Activated B cell treated with CpG ODN at 0.5 μM for 24 hours (primary cell): ENCODE measurements around the gene SRF. TPM values are rescaled to one million over a fixed set of nuclear protein-coding genes. Genes with fewer than 3 reads are reported as not detected.
A peak's percentile ranks its signal among the peaks of the same experiment; 100 is the strongest.
"Not testable (repeated sequence)": the region's sequence is repeated elsewhere in the genome, so short reads cannot be mapped to it uniquely, and the experiment has no call there.

ENCODE experiments used
- ATAC-seq: fragments of 200-7000 bp; cut with Tn5 transposase; one replicate; pipeline ENCODE4 v1.10.0; 2021; ENCODE audit warnings: low read depth, mild to moderate bottlenecking, moderate library complexity
- CTCF ChIA-PET: fragments of 350-600 bp; sonication (Branson Sonifier 250); formaldehyde crosslinking; loops from one replicate; lab custom pipeline; 2021; ENCODE audit warnings: antibody characterized with exemption; lab: Charles Lee
- POLR2A ChIA-PET: fragments of 350-600 bp; sonication (Branson Sonifier 250); formaldehyde crosslinking; loops from one replicate; lab custom pipeline; 2021; ENCODE audit warnings: antibody characterized with exemption; lab: Charles Lee
- DNase-seq: peaks from one replicate; pipeline ENCODE4 v3.0.0; 2022
- H3K27ac Mint-ChIP-seq: one replicate; pipeline ENCODE4 v1.8.0; 2020; ENCODE audit warnings: mixed read lengths
- H3K27me3 Mint-ChIP-seq: one replicate; pipeline ENCODE4 v1.8.0; 2021; ENCODE audit warnings: mixed read lengths
- H3K36me3 Mint-ChIP-seq: one replicate; pipeline ENCODE4 v1.8.0; 2021; ENCODE audit warnings: low read depth, mixed read lengths
- H3K4me1 Mint-ChIP-seq: one replicate; pipeline ENCODE4 v1.8.0; 2021; ENCODE audit warnings: mixed read lengths
- H3K4me3 Mint-ChIP-seq: one replicate; pipeline ENCODE4 v1.8.0; 2020; ENCODE audit warnings: mild to moderate bottlenecking, mixed read lengths
- H3K9me3 Mint-ChIP-seq: one replicate; pipeline ENCODE4 v1.8.0; 2020; ENCODE audit warnings: mixed read lengths
- intact Hi-C: fragments of 100-400 bp; cut with micrococcal nuclease; formaldehyde crosslinking; loops from one replicate; pipeline ENCODE4 v1.15.1; 2024
- total RNA-seq: library from RNA; stranded (reverse); gene quantifications from 2 replicates; pipeline ENCODE4 v1.2.3, GENCODE V29; 2022
- TF ChIP-seq, protein P1 (sequence below): fragments of 200-600 bp; IDR thresholded peaks from one replicate; pipeline ENCODE4 v1.8.0; 2022; ENCODE audit warnings: antibody characterized with exemption, mild to moderate bottlenecking

Gene SRF
- total RNA-seq, 1 donor from 2014 or later, result 35.9 TPM

- no peaks in the 10 kb centered on the region for H3K36me3 Mint-ChIP-seq
- ATAC-seq, result peak; percentile 50
- CTCF ChIA-PET, result interaction anchor here (1.3 kb wide), 1 partner anchor 211 kb away, joined by 3 read pairs; no protein-coding TSS in a partner anchor
- no peaks in the 10 kb centered on the region for H3K27me3 Mint-ChIP-seq
- no peak overlapping the region for H3K4me3 Mint-ChIP-seq
- no peak for DNase-seq
- POLR2A ChIA-PET, result no interaction called here
- no peak overlapping the region for H3K27ac Mint-ChIP-seq
- H3K4me1 Mint-ChIP-seq, result no peaks in the 10 kb centered on the region
- no peaks in the 10 kb centered on the region for H3K9me3 Mint-ChIP-seq
- intact Hi-C loops, result loop anchor here (1.0 kb wide), 1 partner anchor 228 kb away; no protein-coding TSS in a partner anchor
- TF ChIP-seq, protein P1, sequence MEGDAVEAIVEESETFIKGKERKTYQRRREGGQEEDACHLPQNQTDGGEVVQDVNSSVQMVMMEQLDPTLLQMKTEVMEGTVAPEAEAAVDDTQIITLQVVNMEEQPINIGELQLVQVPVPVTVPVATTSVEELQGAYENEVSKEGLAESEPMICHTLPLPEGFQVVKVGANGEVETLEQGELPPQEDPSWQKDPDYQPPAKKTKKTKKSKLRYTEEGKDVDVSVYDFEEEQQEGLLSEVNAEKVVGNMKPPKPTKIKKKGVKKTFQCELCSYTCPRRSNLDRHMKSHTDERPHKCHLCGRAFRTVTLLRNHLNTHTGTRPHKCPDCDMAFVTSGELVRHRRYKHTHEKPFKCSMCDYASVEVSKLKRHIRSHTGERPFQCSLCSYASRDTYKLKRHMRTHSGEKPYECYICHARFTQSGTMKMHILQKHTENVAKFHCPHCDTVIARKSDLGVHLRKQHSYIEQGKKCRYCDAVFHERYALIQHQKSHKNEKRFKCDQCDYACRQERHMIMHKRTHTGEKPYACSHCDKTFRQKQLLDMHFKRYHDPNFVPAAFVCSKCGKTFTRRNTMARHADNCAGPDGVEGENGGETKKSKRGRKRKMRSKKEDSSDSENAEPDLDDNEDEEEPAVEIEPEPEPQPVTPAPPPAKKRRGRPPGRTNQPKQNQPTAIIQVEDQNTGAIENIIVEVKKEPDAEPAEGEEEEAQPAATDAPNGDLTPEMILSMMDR, result no peak
These were observed 41.5 kb upstream of the SRF start for GRCh38 chr6:43129434-43130194.

GRCh38 chr6:43130429-43130828, 40.6 kb upstream of the SRF start:
- H3K36me3 Mint-ChIP-seq, result no peaks in the 10 kb centered on the region
- H3K27ac Mint-ChIP-seq, result no peak overlapping the region
- TF ChIP-seq, protein P1, result no peak
- no peak for DNase-seq
- intact Hi-C loops, result loop anchor here (1.0 kb wide), 1 partner anchor 229 kb away; no protein-coding TSS in a partner anchor
- ChIA-PET CTCF (interaction anchor here (1.3 kb wide), 1 partner anchor 212 kb away, joined by 3 read pairs; no protein-coding TSS in a partner anchor), POLR2A (no interaction called here)
- no peak overlapping the region for H3K4me3 Mint-ChIP-seq
- ATAC-seq, result no peak
- no peaks in the 10 kb centered on the region for H3K9me3 Mint-ChIP-seq
- no peaks in the 10 kb centered on the region for H3K4me1 Mint-ChIP-seq
- no peaks in the 10 kb centered on the region for H3K27me3 Mint-ChIP-seq

- H3K27me3 Mint-ChIP-seq, intact Hi-C loops, CTCF ChIA-PET, H3K4me1 Mint-ChIP-seq, H3K9me3 Mint-ChIP-seq, POLR2A ChIA-PET, H3K4me3 Mint-ChIP-seq, H3K27ac Mint-ChIP-seq, H3K36me3 Mint-ChIP-seq, ATAC-seq, DNase-seq: not testable (repeated sequence)
These were observed 39.7 kb upstream of the SRF start for GRCh38 chr6:43131379-43131778.

DNA sequence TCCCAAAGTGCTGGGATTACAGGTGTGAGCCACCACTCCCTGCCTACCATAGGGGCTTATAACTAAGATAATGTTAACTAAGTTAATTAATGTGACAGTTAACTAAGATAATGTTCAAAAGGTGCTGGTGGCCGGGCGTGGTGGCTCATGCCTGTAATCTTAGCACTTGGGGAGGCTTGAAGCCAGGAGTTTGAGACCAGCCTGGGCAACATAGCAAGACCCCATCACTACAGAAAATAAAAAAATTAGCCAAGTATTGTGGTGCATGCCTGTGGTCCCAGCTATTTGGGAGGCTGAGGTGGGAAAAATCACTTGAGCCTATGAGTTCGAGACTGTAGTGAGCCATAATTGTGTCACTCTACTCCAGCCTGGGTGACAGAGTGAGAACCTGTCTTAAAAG, 32.8 kb upstream of the SRF start:
- POLR2A ChIA-PET, result no interaction called here

GRCh38 chr6:43139973-43140372, 31.1 kb upstream of the SRF start:
- H3K36me3 Mint-ChIP-seq, DNase-seq, H3K27me3 Mint-ChIP-seq, CTCF ChIA-PET, H3K4me3 Mint-ChIP-seq, POLR2A ChIA-PET, ATAC-seq, H3K4me1 Mint-ChIP-seq, H3K27ac Mint-ChIP-seq, H3K9me3 Mint-ChIP-seq: not testable (repeated sequence)
- intact Hi-C loops, result loop anchor here (10.0 kb wide), 1 partner anchor 475 kb away; no protein-coding TSS in a partner anchor

More for the DNA sequence above, 32.8 kb upstream of the SRF start:
- no peaks in the 10 kb centered on the region for H3K9me3 Mint-ChIP-seq
- H3K27me3 Mint-ChIP-seq, result no peaks in the 10 kb centered on the region
- TF ChIP-seq, protein P1, result no peak
- H3K4me3 Mint-ChIP-seq, result no peak overlapping the region
- intact Hi-C loops, result no loop called here
- CTCF ChIA-PET, result no interaction called here
- DNase-seq, result no peak
- H3K27ac Mint-ChIP-seq, result no peak overlapping the region
- H3K36me3 Mint-ChIP-seq, result no peaks in the 10 kb centered on the region
- no peak for ATAC-seq
- no peaks in the 10 kb centered on the region for H3K4me1 Mint-ChIP-seq

DNA sequence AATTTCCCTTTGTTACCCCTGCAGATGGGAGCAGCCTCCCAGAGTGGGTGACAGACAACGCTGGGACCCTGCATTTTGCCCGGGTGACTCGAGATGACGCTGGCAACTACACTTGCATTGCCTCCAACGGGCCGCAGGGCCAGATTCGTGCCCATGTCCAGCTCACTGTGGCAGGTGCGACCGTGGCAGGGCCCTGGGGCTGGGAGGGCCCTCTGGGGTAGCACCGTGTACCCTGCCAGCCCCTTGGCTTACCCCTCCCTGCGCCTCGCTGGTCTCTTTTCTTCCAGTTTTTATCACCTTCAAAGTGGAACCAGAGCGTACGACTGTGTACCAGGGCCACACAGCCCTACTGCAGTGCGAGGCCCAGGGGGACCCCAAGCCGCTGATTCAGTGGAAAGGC, 29.4 kb upstream of the SRF start:
- TF ChIP-seq, protein P1, result no peak
- no peaks in the 10 kb centered on the region for H3K36me3 Mint-ChIP-seq
- H3K27me3 Mint-ChIP-seq, result no peaks in the 10 kb centered on the region
- CTCF ChIA-PET, result no interaction called here
- no peak for ATAC-seq
- H3K4me3 Mint-ChIP-seq, result no peak overlapping the region
- H3K9me3 Mint-ChIP-seq, result no peaks in the 10 kb centered on the region
- POLR2A ChIA-PET, result no interaction called here
- intact Hi-C loops, result loop anchor here (2.0 to 10.0 kb wide), 2 partner anchors 181 to 477 kb away; partner anchors contain the start of gene GNMT
- no peak for DNase-seq
- peaks cover 4% of the 10 kb centered on the region for H3K4me1 Mint-ChIP-seq
- H3K27ac Mint-ChIP-seq, result no peak overlapping the region
